Stimulated activated CD4-positive, alpha-beta T cell treated with anti-CD3 and anti-CD28 coated beads, Interleukin-2, amount 100 ng/mL, for 24 hours (primary cell): ENCODE measurements around the gene RNF115.
"Not testable (repeated sequence)": the region's sequence is repeated elsewhere in the genome, so short reads cannot be mapped to it uniquely, and the experiment has no call there.

Experiments used
- DNase-seq, 2 donors: peaks; one replicate each; pipeline ENCODE4 v3.0.0-alpha.2; 2020

The RNF115 gene

GRCh38 chr1:145823565-145824498, at the start of gene RNF115, which contains the start of gene POLR3C:
TSS of gene RNF115 (minus strand) at chr1:145824095. CDS start at chr1:145823873, 222 bp downstream.
TSS of gene POLR3C (plus strand) at chr1:145824200. CDS start at chr1:145825777, 1,577 bp downstream.
- DNase-seq: peak; percentile 83 to 86

GRCh38 chr1:145871994-145872924, 48.4 kb upstream of the RNF115 start:
- peak; percentile 38 to 47 for DNase-seq

- DNase-seq: no peak
These were observed 44.3 kb upstream of the RNF115 start for GRCh38 chr1:145868232-145868631.

- no peak for DNase-seq
These were observed 39.6 kb upstream of the RNF115 start for GRCh38 chr1:145863282-145864018.

- peak; percentile 83 to 84 for DNase-seq
These were observed 35.7 kb upstream of the RNF115 start for GRCh38 chr1:145859491-145860023.

GRCh38 chr1:145858901-145859490, 35.1 kb upstream of the RNF115 start, which contains the start of gene PIAS3:
TSS of gene PIAS3 (minus strand) at chr1:145859081. CDS start at chr1:145858990, 91 bp downstream.
- peak; percentile 84 to 91 for DNase-seq

GRCh38 chr1:145858238-145858900, 34.5 kb upstream of the RNF115 start:
- DNase-seq: peak; percentile 58 to 64

- DNase-seq: no peak
These were observed 33.3 kb upstream of the RNF115 start for GRCh38 chr1:145857170-145857569.

GRCh38 chr1:145855426-145855948, 31.6 kb upstream of the RNF115 start:
- no peak for DNase-seq

- DNase-seq: no peak
These were observed 25.7 kb upstream of the RNF115 start for GRCh38 chr1:145849356-145850160.

GRCh38 chr1:145847827-145848226, 23.9 kb upstream of the RNF115 start:
- no peak for DNase-seq

- peak; percentile 30 to 33 for DNase-seq
These were observed 22.3 kb upstream of the RNF115 start for GRCh38 chr1:145846201-145846612.

GRCh38 chr1:145845514-145846161, 21.7 kb upstream of the RNF115 start, which contains the start of gene NUDT17:
TSS of gene NUDT17 (plus strand) at chr1:145845630. CDS start at chr1:145845641, 11 bp downstream.
- DNase-seq: peak; percentile 82 to 83

GRCh38 chr1:145845144-145845513, 21.2 kb upstream of the RNF115 start:
- no peak for DNase-seq

- no peak for DNase-seq
These were observed 19.1 kb upstream of the RNF115 start for GRCh38 chr1:145843031-145843430.

- no peak for DNase-seq
These were observed 13.8 kb upstream of the RNF115 start for GRCh38 chr1:145837656-145838055.

GRCh38 chr1:145830810-145831209, 6.9 kb upstream of the RNF115 start:
- DNase-seq: not testable (repeated sequence)

- no peak for DNase-seq
These were observed 4.6 kb upstream of the RNF115 start for GRCh38 chr1:145828367-145829026.

- DNase-seq: no peak
These were observed 4.1 kb upstream of the RNF115 start for GRCh38 chr1:145827966-145828365.
